Caco-2 (cell line): ENCODE results near the gene ZDHHC14. TPM values are rescaled to one million over a fixed set of nuclear protein-coding genes. Genes with fewer than 3 reads are reported as not detected.
"Not testable (repeated sequence)": the region's sequence is repeated elsewhere in the genome, so short reads cannot be mapped to it uniquely, and the experiment has no call there.

Experiments used
- BruUV-seq: library from RNA; stranded (reverse); fragments of 400-500 nt; replicated peaks from 2 replicates; lab custom pipeline; 2021; lab: Mats Ljungman, UMichigan
- CTCF ChIA-PET: fragments of 300-600 bp; sonication (Branson Sonifier 250); formaldehyde crosslinking; loops from one replicate; lab custom pipeline; 2022; ENCODE audit warnings: antibody characterized with exemption; lab: Charles Lee
- POLR2A ChIA-PET: fragments of 300-600 bp; sonication (Branson Sonifier 250); formaldehyde crosslinking; loops from one replicate; lab custom pipeline; 2022; ENCODE audit warnings: antibody characterized with exemption; lab: Charles Lee
- DNase-seq, 2 experiments: peaks; one replicate each; pipeline versions ENCODE4 v3.0.0 to v3.0.0-alpha.2; 2020 to 2022
- H3K27me3 ChIP-seq: replicated peaks from 2 replicates; pipeline ENCODE4 v1.6.0; 2011; ENCODE audit warnings: low read length; ENCODE audit not compliant: control insufficient read depth, insufficient read depth
- H3K36me3 ChIP-seq: 2 replicates; pipeline ENCODE4 v1.5.1; 2011; ENCODE audit warnings: low read length; ENCODE audit not compliant: control insufficient read depth, insufficient read depth
- H3K4me1 ChIP-seq: fragments of 250-450 bp; sonication (Bioruptor Pico); 2 replicates; pipeline ENCODE4 v1.5.1; 2020; ENCODE audit warnings: mild to moderate bottlenecking
- H3K4me3 ChIP-seq: 2 replicates; pipeline ENCODE4 v1.5.1; 2011; ENCODE audit warnings: low read depth, mild to moderate bottlenecking, control low read depth, low read length
- H3K9me3 ChIP-seq: fragments of 250-450 bp; sonication (Bioruptor Pico); 2 replicates; pipeline ENCODE4 v1.5.1; 2020; ENCODE audit warnings: mild to moderate bottlenecking, moderate library complexity
- H3K27ac Mint-ChIP-seq: one replicate; pipeline ENCODE4 v1.8.0; 2022; ENCODE audit warnings: mixed read lengths; ENCODE audit not compliant: unreplicated experiment
- H3K27me3 Mint-ChIP-seq: one replicate; pipeline ENCODE4 v1.8.0; 2022; ENCODE audit warnings: mixed read lengths; ENCODE audit not compliant: insufficient read depth, unreplicated experiment
- H3K36me3 Mint-ChIP-seq: one replicate; pipeline ENCODE4 v1.8.0; 2022; ENCODE audit warnings: mild to moderate bottlenecking, mixed read lengths; ENCODE audit not compliant: insufficient read depth, unreplicated experiment
- H3K4me1 Mint-ChIP-seq: one replicate; pipeline ENCODE4 v1.8.0; 2022; ENCODE audit warnings: low read depth, mixed read lengths; ENCODE audit not compliant: unreplicated experiment
- H3K4me3 Mint-ChIP-seq: one replicate; pipeline ENCODE4 v1.8.0; 2022; ENCODE audit warnings: mild to moderate bottlenecking, moderate library complexity, mixed read lengths; ENCODE audit not compliant: unreplicated experiment
- H3K9me3 Mint-ChIP-seq: one replicate; pipeline ENCODE4 v1.8.0; 2022; ENCODE audit warnings: mixed read lengths; ENCODE audit not compliant: unreplicated experiment
- intact Hi-C: fragments of 100-400 bp; cut with micrococcal nuclease; formaldehyde crosslinking; loops from one replicate; pipeline ENCODE4 v1.10.0; 2022; ENCODE audit not compliant: unreplicated experiment
- total RNA-seq: library from RNA; stranded (reverse); gene quantifications from 2 replicates; pipeline ENCODE4 v1.2.3, GENCODE V29; 2022
- TF ChIP-seq, protein P1 (sequence below), 2 experiments: fragments of 200-600 bp in 1 of 2; IDR thresholded peaks; 1 replicate in 1 of 2; 2 replicates in 1 of 2; pipeline versions ENCODE4 v1.5.1 to v1.8.0; 2011 to 2022; ENCODE audit warnings: antibody characterized with exemption in 1 of 2, control low read depth in 1 of 2, inconsistent platforms in 1 of 2, low read depth in 1 of 2, low read length in 1 of 2, mild to moderate bottlenecking in 1 of 2, moderate library complexity in 1 of 2; ENCODE audit not compliant: insufficient read depth in 1 of 2, severe bottlenecking in 1 of 2, unreplicated experiment in 1 of 2

The ZDHHC14 gene
- total RNA-seq, 1 experiment from 2014 or later = 22.1 TPM

DNA sequence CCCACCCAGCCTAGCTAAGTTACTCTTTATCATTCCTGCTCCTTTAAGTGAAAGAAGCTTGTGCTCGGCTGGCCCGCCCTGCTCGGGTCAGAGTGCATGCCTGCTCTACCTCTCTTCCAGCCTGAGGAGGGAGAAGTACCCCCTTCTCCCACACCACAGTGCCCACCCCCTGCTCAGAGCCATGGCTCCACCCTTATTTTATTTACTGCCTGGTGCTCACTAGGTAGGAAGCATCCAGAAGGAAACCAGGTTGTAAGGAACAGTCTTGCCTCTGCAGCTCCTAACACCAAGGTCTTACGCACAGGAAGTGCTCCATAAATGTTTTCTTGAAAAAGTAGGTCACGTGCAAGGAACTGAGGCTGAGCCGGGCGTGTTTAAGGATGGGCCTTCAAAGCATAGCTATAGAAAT lies 336.4 kb downstream of the ZDHHC14 start:
- Mint-ChIP-seq H3K36me3 (no peaks in the 10 kb centered on the region), H3K9me3 (no peaks in the 10 kb centered on the region), H3K27me3 (no peaks in the 10 kb centered on the region), H3K4me3 (no peak overlapping the region), H3K4me1 (peaks cover 12% of the 10 kb centered on the region), H3K27ac (no peak overlapping the region)
- ChIA-PET CTCF (no interaction called here), POLR2A (no interaction called here)
- Histone ChIP-seq H3K36me3 (no peaks in the 10 kb centered on the region), H3K4me1 (no peaks in the 10 kb centered on the region), H3K4me3 (no peak overlapping the region), H3K9me3 (no peaks in the 10 kb centered on the region), H3K27me3 (no peaks in the 10 kb centered on the region)
- TF ChIP-seq, protein P1, sequence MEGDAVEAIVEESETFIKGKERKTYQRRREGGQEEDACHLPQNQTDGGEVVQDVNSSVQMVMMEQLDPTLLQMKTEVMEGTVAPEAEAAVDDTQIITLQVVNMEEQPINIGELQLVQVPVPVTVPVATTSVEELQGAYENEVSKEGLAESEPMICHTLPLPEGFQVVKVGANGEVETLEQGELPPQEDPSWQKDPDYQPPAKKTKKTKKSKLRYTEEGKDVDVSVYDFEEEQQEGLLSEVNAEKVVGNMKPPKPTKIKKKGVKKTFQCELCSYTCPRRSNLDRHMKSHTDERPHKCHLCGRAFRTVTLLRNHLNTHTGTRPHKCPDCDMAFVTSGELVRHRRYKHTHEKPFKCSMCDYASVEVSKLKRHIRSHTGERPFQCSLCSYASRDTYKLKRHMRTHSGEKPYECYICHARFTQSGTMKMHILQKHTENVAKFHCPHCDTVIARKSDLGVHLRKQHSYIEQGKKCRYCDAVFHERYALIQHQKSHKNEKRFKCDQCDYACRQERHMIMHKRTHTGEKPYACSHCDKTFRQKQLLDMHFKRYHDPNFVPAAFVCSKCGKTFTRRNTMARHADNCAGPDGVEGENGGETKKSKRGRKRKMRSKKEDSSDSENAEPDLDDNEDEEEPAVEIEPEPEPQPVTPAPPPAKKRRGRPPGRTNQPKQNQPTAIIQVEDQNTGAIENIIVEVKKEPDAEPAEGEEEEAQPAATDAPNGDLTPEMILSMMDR (IDR thresholded peaks at IDR 0.05; ENCODE audit: insufficient read depth in 1 of 2, low read depth in 1 of 2, low read length in 1 of 2, severe bottlenecking in 1 of 2, unreplicated experiment in 1 of 2) = no peak
- intact Hi-C loops = no loop called here
- DNase-seq = no peak
- no TSS peak for BruUV-seq

DNA sequence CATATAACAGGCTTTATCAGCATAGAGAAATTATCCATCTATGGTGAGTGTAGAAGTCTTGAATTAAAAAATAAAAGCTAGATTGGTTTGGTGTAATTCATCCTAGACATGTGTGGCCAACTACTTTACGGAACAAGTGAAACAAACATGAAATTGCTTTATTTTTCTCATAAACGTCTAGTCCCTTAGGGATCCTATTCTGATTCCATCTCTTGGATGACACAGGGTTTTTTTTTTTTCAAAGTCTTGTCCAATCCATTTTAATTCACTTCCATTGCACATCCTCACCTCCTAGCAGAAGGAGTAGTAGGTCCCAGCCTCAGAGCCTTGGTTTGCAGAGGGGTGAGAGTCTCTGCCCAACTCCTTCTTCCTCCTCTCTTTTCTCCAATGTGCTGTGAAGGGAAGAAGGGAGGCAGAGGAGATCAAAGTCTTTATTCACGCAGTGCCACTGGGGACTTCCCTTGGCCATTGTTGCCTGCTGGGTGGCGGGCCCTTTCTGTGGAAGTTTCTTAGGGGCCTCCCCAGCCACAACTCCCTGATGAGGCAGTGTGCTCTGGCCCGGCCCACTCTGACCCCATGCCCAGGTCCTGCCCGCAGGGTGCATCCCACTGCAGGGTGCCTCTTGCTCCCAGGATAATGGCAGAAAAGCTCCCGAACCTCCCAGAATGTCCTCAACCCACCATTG lies 337.7 kb downstream of the ZDHHC14 start:
- TF ChIP-seq, protein P1 (IDR thresholded peaks at IDR 0.05; ENCODE audit: insufficient read depth in 1 of 2, low read depth in 1 of 2, low read length in 1 of 2, severe bottlenecking in 1 of 2, unreplicated experiment in 1 of 2) = no peak
- DNase-seq = no peak
- BruUV-seq = no TSS peak
- H3K36me3 ChIP-seq = no peaks in the 10 kb centered on the region
- Mint-ChIP-seq H3K27ac (no peak overlapping the region), H3K27me3 (no peaks in the 10 kb centered on the region), H3K4me1 (peaks cover 12% of the 10 kb centered on the region), H3K4me3 (no peak overlapping the region), H3K9me3 (no peaks in the 10 kb centered on the region), H3K36me3 (no peaks in the 10 kb centered on the region)
- ChIA-PET POLR2A (no interaction called here), CTCF (no interaction called here)
- no peak overlapping the region for H3K4me3 ChIP-seq
- intact Hi-C loops = no loop called here
- no peaks in the 10 kb centered on the region for H3K9me3 ChIP-seq
- no peaks in the 10 kb centered on the region for H3K27me3 ChIP-seq
- H3K4me1 ChIP-seq = no peaks in the 10 kb centered on the region

- H3K27me3 ChIP-seq, H3K4me1 ChIP-seq, DNase-seq, H3K27me3 Mint-ChIP-seq, H3K36me3 Mint-ChIP-seq, POLR2A ChIA-PET, CTCF ChIA-PET, intact Hi-C loops, BruUV-seq, H3K4me3 Mint-ChIP-seq, H3K4me3 ChIP-seq, H3K9me3 ChIP-seq, H3K36me3 ChIP-seq, H3K27ac Mint-ChIP-seq: not testable (repeated sequence)
- Mint-ChIP-seq H3K4me1 (peaks cover 19% of the 10 kb centered on the region), H3K9me3 (peaks cover 14% of the 10 kb centered on the region)
These were observed 340.0 kb downstream of the ZDHHC14 start for GRCh38 chr6:157720964-157721363.
